Breast epithelium (tissue), 3 donors: Measurements from ENCODE around the gene MDGA2.

Experiments
- CTCF ChIP-seq, 3 donors: fragments of 450-650 bp; IDR thresholded peaks; one replicate each; pipeline ENCODE4 v1.5.1; 2016 to 2017; ENCODE audit warnings: antibody characterized with exemption in 3 of 3, mild to moderate bottlenecking in 3 of 3, moderate library complexity in 3 of 3
- POLR2A ChIP-seq: fragments of 450-650 bp; IDR thresholded peaks from one replicate; pipeline ENCODE4 v1.6.1; 2016; ENCODE audit warnings: antibody characterized with exemption, mild to moderate bottlenecking, moderate library complexity
- POLR2AphosphoS5 ChIP-seq, 3 donors: sonication (generic); formaldehyde crosslinking; IDR thresholded peaks; one replicate each; pipeline ENCODE4 v1.6.1; 2017; ENCODE audit warnings: antibody characterized with exemption in 3 of 3

- TF ChIP-seq CTCF (IDR thresholded peaks at IDR 0.05) (no peak), POLR2A (no peak), POLR2AphosphoS5 (IDR thresholded peaks at IDR 0.05) (no peak)
These were observed 488.9 kb downstream of the MDGA2 start for GRCh38 chr14:47186486-47186885.
